ENCODE data around the gene ARID4B.

ARID4B gene

GRCh38 chr1:235124111-235124510 is 203.9 kb downstream of the ARID4B start:
- DNase-seq, result no peak

DNA sequence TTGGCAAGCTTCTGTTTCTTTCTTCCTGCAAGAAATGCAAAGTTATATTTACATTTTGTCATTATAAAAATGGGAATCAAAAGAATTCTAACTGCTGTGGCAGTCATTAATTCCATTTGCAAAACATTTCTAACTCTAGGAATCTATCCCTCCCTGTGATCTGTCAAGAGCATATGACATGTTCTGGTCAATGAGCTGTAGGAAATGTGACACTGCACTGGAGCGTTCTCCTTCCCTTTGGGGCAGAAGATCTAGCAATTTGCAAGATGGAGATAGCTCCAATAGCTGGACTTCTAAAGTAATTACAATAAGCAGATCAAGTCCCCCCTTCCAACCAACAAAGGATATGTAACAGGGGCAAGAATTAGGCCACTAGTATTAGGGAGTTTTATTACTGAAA is 205.6 kb downstream of the ARID4B start:
- no peak for DNase-seq

Data from NCI-H187 treated with DMSO at 0.1 percent for 48 hours (cell line).